SK-MEL-5 (cell line): Measurements from ENCODE around the gene NACC2. TPM values are rescaled to one million over a fixed set of nuclear protein-coding genes. Genes with fewer than 3 reads are reported as not detected.
A peak's percentile ranks its signal among the peaks of the same experiment; 100 is the strongest.

Experiments
- DNase-seq: peaks from one replicate; pipeline ENCODE4 v3.0.0-alpha.2; 2016; ENCODE audit warnings: low read depth, low spot score
- in situ Hi-C: cut with HindIII; loops from 2 replicates; pipeline ENCODE4 v1.10.0; 2016; ENCODE audit warnings: low sequenced_read_pairs, high pct_unique_total_duplicates, low pct_unique_long_range_greater_than_20kb
- total RNA-seq: library from RNA; depleted of rRNA; stranded (reverse); fragments of >200 nt; shearing (Covaris generic); gene quantifications from 2 replicates; pipeline ENCODE4 v1.2.3, GENCODE V29; 2014

Gene NACC2
- total RNA-seq, 1 experiment from 2014 or later: 38.2 TPM

- in situ Hi-C loops: no loop called here
- no peak for DNase-seq
These were observed 21.4 kb upstream of the NACC2 start for GRCh38 chr9:136116360-136117098.

GRCh38 chr9:136115641-136116359 is 20.7 kb upstream of the NACC2 start:
- no peak for DNase-seq
- in situ Hi-C loops: no loop called here

- in situ Hi-C loops: no loop called here
- DNase-seq: no peak
These were observed 20.1 kb upstream of the NACC2 start for GRCh38 chr9:136115206-136115605.

GRCh38 chr9:136114610-136115009 is 19.5 kb upstream of the NACC2 start:
- DNase-seq: peak; percentile 42
- in situ Hi-C loops: no loop called here

GRCh38 chr9:136112541-136112940 is 17.5 kb upstream of the NACC2 start:
- DNase-seq: no peak
- in situ Hi-C loops: no loop called here

- in situ Hi-C loops: no loop called here
- DNase-seq: no peak
These were observed 16.8 kb upstream of the NACC2 start for GRCh38 chr9:136111910-136112309.

- in situ Hi-C loops: no loop called here
- DNase-seq: no peak
These were observed 16.1 kb upstream of the NACC2 start for GRCh38 chr9:136111190-136111589.

- in situ Hi-C loops: no loop called here
- DNase-seq: no peak
These were observed 15.3 kb upstream of the NACC2 start for GRCh38 chr9:136110082-136111061.

GRCh38 chr9:136109351-136110081 is 14.4 kb upstream of the NACC2 start:
- in situ Hi-C loops: no loop called here
- peak; percentile 55 for DNase-seq

- in situ Hi-C loops: no loop called here
- DNase-seq: no peak
These were observed 13.7 kb upstream of the NACC2 start for GRCh38 chr9:136108648-136109266.

- no peak for DNase-seq
- in situ Hi-C loops: no loop called here
These were observed 13.0 kb upstream of the NACC2 start for GRCh38 chr9:136107953-136108647.

GRCh38 chr9:136107155-136107952 is 12.3 kb upstream of the NACC2 start:
- no peak for DNase-seq
- in situ Hi-C loops: no loop called here

GRCh38 chr9:136105398-136106135 is 10.5 kb upstream of the NACC2 start:
- no peak for DNase-seq
- in situ Hi-C loops: no loop called here

- no peak for DNase-seq
- in situ Hi-C loops: no loop called here
These were observed 9.8 kb upstream of the NACC2 start for GRCh38 chr9:136104916-136105315.

- no peak for DNase-seq
- in situ Hi-C loops: no loop called here
These were observed 9.4 kb upstream of the NACC2 start for GRCh38 chr9:136104488-136104800.
